Measurements from ENCODE around the gene RPH3AL.
"Not testable (repeated sequence)": the region's sequence is repeated elsewhere in the genome, so short reads cannot be mapped to it uniquely, and the experiment has no call there.

Gene RPH3AL

GRCh38 chr17:279776-280175 lies 72.8 kb downstream of the RPH3AL start:
- no peak for DNase-seq

GRCh38 chr17:279331-279730 lies 73.3 kb downstream of the RPH3AL start:
- no peak for DNase-seq

- no peak for DNase-seq
Measured at GRCh38 chr17:278676-279059, 73.9 kb downstream of the RPH3AL start.

GRCh38 chr17:278055-278675 lies 74.4 kb downstream of the RPH3AL start:
- DNase-seq, result no peak

GRCh38 chr17:274902-275301 lies 77.7 kb downstream of the RPH3AL start:
- no peak for DNase-seq

GRCh38 chr17:273981-274832 lies 78.4 kb downstream of the RPH3AL start:
- DNase-seq, result no peak

GRCh38 chr17:272856-273255 lies 79.8 kb downstream of the RPH3AL start:
- DNase-seq, result not testable (repeated sequence)

GRCh38 chr17:271928-272623 lies 80.5 kb downstream of the RPH3AL start:
- DNase-seq, result not testable (repeated sequence)

- no peak for DNase-seq
Measured at GRCh38 chr17:269616-270514, 82.7 kb downstream of the RPH3AL start.

GRCh38 chr17:266701-267667 lies 85.6 kb downstream of the RPH3AL start:
- no peak for DNase-seq

GRCh38 chr17:266219-266618 lies 86.4 kb downstream of the RPH3AL start:
- no peak for DNase-seq

GRCh38 chr17:265718-266117 lies 86.9 kb downstream of the RPH3AL start:
- DNase-seq, result no peak

GRCh38 chr17:263773-264172 lies 88.8 kb downstream of the RPH3AL start:
- no peak for DNase-seq

- DNase-seq, result no peak
Measured at GRCh38 chr17:263271-263670, 89.3 kb downstream of the RPH3AL start.

GRCh38 chr17:261635-262034 lies 91.0 kb downstream of the RPH3AL start:
- DNase-seq, result no peak

GRCh38 chr17:260944-261343 lies 91.7 kb downstream of the RPH3AL start:
- no peak for DNase-seq

GRCh38 chr17:260031-260791 lies 92.4 kb downstream of the RPH3AL start:
- no peak for DNase-seq

GRCh38 chr17:259341-259976 lies 93.1 kb downstream of the RPH3AL start:
- DNase-seq, result no peak

GRCh38 chr17:258906-259305 lies 93.7 kb downstream of the RPH3AL start:
- DNase-seq, result no peak

GRCh38 chr17:258045-258734 lies 94.4 kb downstream of the RPH3AL start:
- no peak for DNase-seq
